ENCODE data around the gene SASH1.

SASH1 gene

DNA sequence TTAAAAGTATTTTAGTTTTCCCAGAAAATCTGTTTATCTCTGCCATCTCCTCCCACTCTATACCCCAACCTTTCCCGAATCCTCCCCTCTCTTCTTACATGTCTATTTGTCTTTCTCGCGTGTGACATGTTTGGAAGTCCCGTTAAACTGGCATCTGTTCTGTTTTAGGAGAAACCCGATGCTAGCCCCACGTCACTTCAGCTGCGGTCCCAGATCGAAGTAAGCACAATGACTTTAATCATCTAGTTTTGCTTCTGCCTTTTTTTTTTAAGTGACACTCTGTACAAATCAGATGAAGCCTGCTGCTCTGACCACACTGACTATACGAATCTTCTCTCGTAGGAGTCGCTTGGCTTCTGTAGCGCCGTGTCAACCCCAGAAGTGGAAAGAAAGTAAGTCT lies 97.4 kb downstream of the SASH1 start:
- DNase-seq: no peak

GRCh38 chr6:148440877-148441453 lies 98.3 kb downstream of the SASH1 start:
- peak in 1 of 2 experiments; percentile 4 for DNase-seq

DNA sequence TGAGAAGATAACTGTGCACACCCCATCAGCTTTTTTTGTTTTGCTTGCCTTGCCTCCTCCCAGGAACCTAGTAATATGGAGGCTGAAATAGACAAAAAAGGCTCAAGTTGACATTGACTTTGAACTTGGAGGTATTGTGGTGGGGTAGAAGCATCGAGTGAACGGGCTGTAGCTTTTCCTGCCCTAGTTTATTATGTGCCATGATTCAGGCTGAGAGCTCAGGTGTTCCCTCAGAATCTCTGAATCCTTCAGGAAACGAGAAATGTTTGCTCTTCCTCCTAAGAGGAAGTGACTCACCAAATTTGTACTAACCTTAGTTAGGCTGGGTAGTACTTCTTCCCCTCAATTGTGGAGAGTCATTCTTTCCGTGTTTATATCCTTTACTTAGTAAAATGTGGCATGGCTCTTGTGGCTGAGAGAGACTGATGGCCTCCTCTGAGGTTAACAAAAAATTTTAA lies 98.8 kb downstream of the SASH1 start:
- DNase-seq: peak in 1 of 2 experiments; percentile 3

GRCh38 chr6:148443798-148444560 lies 101.3 kb downstream of the SASH1 start:
- no peak for DNase-seq

- no peak for DNase-seq
These were observed 102.5 kb downstream of the SASH1 start for GRCh38 chr6:148445116-148445515.

- no peak for DNase-seq
These were observed 103.0 kb downstream of the SASH1 start for GRCh38 chr6:148445620-148446019.

DNA sequence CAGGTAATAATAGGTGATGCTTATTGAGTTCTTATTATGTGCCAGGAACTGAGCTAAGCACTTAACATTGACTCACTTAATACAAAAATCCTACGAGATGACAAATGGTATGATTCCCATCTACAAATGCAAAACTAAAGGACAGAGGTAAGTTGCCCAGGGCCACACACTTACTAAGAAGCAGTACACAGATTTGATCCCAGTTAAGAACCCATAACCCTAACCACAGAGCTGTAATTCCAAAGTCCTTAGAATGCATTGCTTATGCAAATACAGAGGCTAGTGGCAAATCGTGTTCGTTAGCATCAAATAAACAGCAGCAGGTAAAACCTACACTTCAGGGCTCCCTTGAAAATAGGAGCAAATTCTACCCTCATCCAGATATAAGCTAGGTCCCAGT lies 104.0 kb downstream of the SASH1 start:
- DNase-seq: no peak

GRCh38 chr6:148447521-148448230 lies 105.0 kb downstream of the SASH1 start:
- no peak for DNase-seq

GRCh38 chr6:148448369-148449012 lies 105.9 kb downstream of the SASH1 start:
- no peak for DNase-seq

DNA sequence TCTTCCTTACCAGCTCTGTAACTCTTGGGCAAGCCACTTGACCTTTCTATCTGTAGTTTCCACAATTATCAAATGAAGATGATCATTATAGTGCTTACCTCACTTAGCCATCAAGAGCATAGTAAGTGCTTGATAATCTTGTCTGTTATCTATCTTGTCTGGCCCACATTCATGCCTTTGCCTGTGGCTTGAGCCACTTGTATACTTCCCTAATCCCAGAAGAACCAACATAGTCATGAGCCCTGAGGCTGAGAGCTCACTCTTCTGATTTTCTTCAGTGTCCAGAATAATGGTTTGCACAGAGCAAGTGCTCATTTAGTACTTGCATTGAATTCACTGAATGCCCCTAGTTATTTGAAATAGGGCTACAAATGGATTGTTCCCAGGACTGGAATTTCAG lies 108.2 kb downstream of the SASH1 start:
- no peak for DNase-seq

DNA sequence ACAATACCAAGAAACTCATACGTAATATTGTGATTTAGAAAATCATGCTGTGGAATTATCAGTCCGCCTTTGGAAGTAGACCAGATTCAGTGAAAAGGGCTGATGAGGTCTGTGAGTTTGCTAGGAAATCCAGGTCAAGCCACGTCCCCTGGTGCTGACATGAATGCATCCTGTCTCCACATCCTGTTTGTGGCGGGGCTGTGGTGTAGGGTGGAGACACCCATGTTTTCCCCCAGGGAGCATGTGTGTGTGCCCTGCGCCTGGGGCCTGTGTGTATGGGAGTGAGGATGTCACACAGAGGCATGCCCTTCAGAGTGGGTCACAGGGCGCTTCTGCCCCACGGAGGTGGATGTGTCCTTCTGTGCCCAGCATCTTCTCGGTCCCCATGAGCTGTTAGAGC lies 109.1 kb downstream of the SASH1 start:
- DNase-seq: no peak

DNA sequence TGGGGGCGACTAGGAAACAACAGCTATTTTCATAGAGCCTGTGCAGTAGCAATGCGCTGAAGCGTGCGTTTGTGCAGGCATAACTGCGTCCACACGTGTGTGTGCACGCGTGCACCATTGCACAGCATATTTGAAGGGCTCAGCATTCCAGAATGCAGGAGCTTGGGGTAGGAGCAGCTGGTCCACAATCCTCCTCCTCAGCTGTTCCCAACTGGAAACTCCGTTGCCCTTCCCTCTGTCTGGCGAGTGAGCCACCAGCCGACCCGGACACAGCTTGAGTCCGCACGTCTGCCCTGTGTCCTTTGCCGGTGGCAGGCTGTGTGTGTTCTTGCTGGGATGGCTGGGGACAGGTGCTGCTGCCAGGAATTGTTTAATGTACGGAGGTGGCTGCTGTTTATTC lies 110.2 kb downstream of the SASH1 start:
- no peak for DNase-seq

DNA sequence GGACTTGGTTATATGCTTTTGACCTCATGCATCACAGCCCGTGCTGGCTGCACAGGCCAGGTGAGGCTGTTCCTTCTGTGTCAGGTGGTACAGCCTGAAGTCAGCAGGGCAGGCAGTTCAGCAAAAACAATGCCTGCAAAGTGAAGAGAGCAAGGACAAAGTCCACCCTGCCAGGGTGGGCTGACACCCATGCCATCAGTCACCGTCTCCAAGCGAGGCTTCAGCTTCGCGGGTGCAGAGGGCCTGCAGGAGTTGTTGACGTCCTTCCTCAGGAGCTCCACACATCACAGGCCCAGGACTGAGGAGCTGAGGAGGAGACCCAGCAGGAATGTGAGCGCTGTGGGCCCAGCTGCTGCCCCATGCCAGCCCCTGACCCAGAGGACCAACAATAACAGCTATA lies 111.3 kb downstream of the SASH1 start:
- no peak for DNase-seq

DNA sequence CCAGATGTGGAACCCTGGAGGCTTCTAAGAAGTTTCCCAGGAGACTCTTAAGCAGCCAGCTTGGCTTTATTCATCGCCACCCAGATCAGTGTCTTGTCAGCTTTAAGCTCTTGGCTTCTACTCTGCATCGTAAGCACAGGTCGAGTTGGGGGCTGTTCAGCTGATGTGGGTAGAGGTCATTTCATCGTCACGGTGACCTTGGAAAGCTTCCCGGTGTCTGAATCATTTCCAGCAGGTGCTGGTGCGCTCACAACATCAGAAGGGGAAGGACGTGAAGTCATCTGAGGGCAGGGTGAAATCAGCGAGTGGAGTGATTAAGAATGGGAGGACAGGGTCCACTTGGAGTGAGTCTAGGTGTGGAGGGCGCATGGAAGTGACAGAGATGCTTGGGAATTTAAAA lies 112.6 kb downstream of the SASH1 start:
- DNase-seq: no peak

GRCh38 chr6:148455674-148456558 lies 113.3 kb downstream of the SASH1 start:
- no peak for DNase-seq

GRCh38 chr6:148457137-148457842 lies 114.7 kb downstream of the SASH1 start:
- DNase-seq: no peak

- DNase-seq: no peak
These were observed 115.2 kb downstream of the SASH1 start for GRCh38 chr6:148457843-148458159.

- no peak for DNase-seq
These were observed 116.6 kb downstream of the SASH1 start for GRCh38 chr6:148459238-148459637.

- DNase-seq: no peak
These were observed 118.4 kb downstream of the SASH1 start for GRCh38 chr6:148460876-148461646.

- DNase-seq: no peak
These were observed 119.4 kb downstream of the SASH1 start for GRCh38 chr6:148461986-148462577.

DNA sequence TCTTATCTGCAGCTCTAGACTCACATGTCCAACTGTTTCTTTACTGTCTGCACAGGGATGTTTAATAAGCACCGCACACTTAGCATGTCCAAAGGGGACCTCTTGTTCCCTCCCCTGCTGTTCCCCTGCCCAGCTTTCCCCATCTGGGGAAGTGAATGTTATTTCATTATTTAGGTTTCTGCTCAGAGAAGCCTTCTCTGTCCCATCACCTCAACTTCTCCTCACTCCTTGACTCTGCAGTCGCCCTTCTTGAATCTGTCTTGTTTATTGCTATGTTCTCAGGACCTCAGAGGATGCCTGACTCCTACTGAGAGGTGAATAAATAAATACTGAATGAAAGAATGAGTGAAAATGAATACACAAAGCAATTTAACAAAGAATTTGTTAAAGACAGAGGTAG lies 121.0 kb downstream of the SASH1 start:
- no peak for DNase-seq
